HG02981 (cell line): ENCODE data around the gene PLA2G4B.

Experiments
- ATAC-seq: cut with Tn5 transposase; IDR thresholded peaks from one replicate; pipeline ENCODE4 v1.9.1; 2021; ENCODE audit warnings: mild to moderate bottlenecking, moderate library complexity; ENCODE audit not compliant: unreplicated experiment

PLA2G4B gene

DNA sequence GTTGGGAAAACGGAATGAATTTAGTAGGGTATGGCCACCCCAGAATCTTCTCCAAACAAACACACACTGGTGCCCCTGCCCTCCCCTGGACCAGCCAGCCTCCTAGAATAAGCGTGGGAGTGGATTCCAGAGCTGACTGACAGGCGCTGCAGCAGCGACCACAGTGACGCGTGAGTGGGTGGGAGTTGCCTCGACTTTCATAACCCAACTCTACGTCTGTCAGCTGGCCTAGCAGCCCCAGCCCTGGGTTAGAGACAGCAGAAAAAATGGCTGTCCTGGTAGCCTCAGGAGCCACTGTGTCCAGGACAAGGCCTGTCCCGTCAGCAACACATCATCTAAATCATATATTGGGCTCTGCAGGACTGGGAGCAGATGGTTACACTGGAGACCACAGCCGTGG lies 10.0 kb downstream of the PLA2G4B start:
- no peak for ATAC-seq

DNA sequence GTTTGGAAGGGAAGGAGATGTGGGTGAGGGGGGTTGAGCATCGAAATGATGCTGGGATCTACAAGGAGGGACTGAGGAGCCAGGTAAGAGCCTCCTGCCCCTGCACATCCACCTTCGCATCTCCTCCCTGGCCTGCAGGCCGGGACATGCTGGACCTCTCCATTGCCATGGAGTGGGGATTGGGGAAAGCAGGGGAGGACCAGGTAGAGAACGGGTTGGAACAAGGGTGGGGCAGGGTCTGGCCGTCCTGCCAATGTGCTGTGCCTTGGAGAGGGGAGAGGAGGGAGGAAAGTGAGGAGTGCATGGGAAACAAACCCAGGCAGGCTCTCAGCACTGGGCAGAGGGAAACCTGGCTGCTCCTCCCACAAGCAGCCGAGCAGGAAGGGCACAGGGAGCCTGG lies 10.6 kb downstream of the PLA2G4B start:
- no peak for ATAC-seq

DNA sequence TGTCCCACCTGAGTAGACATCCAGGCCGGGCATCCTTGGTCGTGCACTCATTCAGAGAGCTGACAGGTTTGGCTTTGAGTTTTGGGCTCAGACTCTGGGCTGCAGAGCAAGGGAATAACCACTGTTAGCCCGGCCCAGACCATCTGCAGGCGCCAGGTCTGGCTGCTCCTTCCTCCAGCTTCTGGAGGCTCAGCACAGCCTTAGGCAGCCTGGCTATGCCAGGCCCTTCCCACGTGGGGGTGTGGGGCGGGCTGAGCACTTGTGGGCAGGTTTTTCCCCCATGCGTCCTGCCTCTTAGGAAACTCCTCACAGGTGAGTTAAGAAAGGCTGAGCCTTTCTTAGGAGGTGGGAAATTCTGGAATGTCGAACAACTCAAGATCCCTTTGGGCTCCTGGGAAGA lies 11.2 kb downstream of the PLA2G4B start:
- no peak for ATAC-seq

DNA sequence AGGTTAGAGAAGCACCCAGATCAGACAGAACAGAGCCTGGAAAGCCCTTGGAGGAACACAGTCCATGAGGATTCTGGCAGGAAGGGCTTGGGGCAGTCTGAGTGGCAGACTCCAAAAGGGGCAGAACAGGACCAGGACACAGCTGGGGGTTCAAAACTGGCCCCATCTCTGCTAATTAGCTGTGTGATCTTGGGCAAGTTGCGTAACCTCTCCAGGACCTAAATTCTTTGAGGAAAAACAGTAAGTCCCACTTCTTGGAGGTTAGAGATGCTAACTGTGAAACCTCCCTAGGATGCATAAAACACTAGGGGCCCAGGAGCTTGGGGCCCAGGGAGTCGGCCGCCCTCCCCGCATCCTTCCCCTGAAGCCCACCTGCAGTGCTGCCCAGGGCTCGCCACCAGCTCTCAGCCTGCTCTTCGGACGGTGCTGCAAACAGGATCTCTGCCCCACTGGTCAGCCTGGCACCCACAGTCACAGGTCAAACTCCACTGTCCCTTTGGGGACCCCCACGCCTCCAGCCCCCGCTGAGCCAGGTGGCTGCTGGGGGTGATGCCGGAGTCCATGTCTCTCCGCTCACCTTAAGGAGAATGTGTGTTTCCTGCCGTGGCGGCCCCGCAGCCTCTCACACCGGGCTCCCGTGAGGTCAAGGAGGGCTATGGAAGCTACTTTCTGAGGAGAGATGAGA lies 12.0 kb downstream of the PLA2G4B start:
- no peak for ATAC-seq

DNA sequence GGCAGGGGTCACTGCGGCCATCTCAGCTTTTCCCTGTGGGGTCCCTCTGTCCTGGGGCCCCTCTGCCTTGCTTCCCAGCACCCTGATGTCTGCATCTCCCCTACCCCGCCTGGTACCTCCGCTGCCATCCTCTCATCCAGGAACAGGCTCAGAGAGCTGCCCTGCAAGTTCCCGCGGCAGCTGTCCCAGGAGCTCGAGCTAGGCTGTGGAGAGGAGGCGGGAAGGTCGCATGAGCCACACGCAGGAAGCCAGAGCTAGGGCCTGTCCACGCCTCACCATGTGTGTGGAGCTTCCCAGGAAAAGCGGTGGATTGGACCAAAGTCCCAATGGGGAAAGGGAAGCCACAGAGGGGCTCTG lies 12.5 kb downstream of the PLA2G4B start:
- no peak for ATAC-seq

DNA sequence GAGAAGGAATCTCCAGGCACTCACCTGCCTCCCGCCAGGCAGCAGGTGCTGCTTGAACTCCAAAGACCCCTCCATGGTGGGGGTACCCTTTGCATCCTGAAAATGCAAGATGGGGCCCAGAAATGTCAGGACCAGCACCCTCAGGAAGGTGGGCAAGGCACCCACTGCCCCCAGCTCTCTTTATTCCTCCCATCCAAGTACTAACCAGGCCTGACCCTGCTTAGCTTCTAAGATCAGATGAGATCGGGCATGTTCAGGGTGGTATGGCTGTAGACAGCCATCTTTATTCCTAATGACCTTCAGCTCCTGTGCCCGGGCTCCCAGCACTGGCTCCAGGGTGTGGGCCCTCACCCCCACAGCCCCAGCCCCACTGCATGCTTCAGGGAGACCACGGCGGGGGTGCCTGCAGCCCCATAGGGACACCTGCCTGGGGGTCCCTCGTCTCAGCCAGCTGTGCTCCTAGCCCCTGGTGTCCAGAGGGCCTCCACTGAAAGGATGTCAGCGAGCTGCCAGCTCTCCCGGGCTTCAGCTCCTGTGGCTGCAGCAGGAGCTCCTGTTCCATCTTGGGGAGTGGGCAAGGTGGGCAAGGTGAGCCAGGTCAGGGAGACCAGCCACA lies 13.2 kb downstream of the PLA2G4B start:
- ATAC-seq, result no peak

DNA sequence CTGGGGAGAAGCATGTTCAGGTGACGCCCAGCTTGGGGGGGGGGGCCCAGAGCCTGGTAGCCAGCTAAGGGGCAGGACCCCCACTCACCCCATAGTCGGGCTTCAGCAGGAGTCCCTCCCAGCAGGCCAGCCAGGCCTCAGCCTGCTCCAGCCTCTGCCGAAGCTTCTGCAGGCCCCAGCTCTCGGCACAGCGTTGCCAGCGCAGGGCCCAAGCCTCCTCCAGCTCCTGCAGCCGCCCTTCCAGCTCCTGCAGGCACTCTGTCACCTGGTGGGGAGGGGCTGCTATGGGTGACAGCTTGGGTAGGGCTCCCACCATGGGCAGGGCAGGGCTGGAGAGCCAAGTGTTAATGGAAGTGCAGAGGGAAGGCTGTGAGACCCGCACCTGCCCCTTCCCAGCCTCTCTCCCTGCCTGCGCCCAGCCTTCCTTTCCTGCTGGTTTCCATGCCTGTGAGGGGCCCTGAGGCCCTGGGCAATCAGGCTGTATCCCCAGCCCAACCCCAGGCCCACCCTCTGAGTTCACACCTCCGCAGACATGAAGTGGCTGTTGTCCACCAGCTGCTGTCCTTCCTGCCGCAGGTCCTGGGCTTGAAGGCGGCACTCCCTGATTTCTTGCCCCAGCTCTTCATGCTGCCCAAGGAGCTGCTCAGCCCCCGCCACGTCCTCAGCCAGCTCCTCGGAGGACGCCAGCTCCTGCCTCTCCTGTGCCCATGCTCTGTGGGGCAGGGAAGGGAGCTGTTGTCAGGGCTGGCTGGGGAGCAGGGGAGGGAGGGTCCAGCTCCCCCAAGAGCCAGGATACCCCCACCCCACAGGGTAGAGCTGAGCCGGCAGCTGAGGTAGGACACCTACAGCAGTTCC lies 14.3 kb downstream of the PLA2G4B start:
- no peak for ATAC-seq

DNA sequence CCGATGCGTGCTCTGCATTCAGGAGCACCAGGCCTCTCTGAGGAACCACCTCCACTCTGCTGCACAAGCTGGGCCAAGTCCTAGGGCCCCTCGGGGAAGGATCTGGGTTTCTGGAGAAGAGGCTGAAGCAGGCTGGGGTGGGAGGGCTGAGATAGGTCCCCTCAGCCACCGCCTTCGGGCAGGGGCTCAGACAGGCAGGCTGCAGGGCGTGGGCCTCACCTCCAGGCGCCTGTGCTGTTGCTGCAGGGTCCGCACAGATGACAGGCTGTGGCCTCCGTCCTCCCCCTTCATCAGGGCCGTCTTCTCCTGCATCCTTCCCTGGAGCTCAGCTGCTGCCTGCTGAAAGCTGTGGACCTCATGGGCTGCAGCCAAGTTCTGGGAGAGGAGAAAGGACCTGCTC lies 15.2 kb downstream of the PLA2G4B start:
- ATAC-seq, result no peak

DNA sequence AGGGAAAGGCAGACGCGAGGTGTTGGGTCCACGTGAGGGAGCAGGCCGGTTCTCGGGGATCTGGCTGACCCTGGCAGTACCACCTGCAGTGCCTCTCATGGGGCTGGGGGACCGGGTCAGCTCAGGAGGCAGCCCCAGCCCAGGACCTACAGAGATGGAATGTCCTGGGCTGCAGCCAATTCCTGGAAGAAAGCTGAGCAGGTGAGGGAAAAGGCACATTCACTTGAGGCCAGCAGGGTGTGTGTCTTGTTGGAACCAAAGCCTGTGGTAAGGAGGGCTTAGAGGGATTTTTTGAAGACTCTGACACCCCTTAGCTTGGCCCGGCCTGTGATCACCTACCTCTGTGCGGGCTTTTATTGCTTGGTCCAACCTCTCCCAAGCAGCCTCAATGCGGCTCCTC lies 15.8 kb downstream of the PLA2G4B start:
- no peak for ATAC-seq

DNA sequence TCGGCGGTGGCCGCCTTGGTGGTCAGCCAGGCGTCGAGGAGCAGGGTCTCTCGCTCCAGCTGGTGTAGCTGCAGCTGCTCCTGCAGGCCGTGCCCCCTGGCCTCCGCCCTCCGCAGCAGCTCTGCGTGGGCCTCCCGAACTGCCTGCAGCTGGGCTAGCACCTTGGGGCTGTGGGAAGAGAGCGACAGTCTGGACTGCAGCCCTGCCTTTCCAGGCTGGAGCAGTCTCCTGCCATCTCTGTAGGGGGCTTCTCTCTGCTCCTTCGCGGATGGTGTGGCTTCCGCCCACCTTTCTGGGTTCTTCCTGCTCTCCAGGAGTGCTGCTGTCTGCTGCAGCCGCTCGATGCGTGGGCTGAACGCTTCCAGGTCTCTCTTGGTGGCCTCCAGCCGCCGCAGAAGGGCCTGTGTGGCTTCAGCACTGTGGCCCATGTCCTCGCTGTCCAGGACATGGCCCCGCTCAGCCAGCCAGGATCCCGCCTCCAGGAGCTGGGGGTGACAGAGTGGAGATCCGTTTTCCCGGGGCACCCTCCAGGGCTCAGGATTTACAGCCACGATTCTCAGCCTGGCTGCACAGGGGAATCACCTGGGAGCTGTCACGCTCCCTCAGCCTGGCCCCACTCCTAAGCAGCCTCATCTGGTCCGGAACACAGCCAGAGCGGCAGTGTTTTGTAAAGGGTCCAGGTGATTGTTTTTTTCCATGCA lies 16.8 kb downstream of the PLA2G4B start:
- no peak for ATAC-seq

DNA sequence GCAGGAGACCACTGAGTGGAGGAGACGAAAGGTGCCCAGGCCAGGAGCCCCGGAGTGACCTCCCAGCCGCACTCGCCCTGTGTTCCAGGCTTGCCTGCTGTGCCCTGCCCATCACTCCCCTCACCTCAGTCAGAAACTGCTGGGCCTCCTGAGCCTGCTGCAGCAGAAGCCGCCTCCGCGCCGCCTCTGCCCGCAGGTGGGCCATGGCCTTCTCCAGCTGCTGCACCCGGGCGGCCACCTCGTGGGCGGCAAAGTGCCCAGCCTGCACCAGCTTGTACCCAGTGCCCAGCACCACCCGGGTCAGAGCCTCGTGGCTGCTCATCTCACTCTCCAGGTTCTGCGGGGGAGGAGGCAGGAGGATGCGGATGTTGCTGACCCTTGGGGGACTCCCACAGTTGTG lies 17.6 kb downstream of the PLA2G4B start:
- no peak for ATAC-seq

DNA sequence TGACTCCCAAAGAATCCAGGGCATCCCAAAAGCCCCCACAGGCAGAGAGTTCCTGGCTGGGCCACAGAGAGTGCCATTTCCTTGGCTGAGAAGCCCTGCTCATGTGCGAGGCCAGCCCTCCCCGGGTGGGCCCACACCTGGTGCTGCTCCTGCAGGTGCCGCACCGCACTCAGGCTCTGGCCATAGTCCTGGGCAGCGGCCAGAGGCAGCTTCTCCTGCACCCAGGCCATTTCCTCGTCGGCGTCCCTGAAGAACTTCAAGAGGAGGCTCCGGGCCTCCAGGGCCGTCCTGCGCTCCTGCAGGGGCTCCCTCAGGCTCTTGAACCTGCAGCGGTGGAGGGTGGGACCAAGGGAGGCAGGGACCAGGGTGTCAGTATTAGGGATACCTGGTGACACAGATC lies 18.1 kb downstream of the PLA2G4B start:
- no peak for ATAC-seq

DNA sequence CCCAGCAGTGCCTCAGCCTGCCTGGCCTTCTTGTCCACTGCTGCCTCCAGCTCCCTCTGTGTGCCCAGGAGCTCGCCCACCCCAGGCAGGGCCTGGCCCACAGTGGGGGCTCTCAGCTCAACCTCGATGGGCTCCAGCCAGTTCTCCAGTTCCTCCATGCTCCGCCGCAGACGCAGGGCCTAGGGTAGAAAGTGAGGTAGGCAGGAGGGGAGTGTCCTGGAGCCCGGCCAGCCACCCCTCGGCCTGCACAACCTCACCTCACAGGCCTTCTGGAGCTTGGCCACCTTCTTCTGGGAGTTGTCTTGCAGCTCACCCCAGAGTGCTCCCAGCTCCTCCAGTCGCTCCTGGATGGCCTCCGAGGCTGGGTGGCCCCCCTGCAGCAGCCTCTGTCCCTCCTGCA lies 18.7 kb downstream of the PLA2G4B start:
- ATAC-seq, result no peak

DNA sequence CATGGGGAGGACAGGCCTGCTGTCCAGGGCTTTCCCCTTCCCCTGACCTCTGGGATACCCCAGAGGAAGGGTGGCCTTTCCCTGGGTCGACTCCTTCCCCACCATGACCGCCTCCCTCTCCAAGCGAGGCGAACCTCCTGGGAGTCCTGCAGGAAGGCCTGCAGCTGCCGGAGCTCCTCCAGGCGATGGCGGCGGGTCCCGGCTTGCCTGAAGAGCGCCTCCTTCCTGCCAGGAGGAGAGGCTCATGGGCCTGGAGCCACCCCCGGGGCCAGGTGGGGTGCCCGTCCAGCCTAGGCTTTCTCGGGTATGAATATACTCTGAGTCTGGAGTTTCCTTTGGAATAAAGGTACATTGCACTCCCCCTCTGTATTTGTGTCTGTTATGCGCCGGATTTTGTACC lies 20.1 kb downstream of the PLA2G4B start:
- ATAC-seq, result no peak

DNA sequence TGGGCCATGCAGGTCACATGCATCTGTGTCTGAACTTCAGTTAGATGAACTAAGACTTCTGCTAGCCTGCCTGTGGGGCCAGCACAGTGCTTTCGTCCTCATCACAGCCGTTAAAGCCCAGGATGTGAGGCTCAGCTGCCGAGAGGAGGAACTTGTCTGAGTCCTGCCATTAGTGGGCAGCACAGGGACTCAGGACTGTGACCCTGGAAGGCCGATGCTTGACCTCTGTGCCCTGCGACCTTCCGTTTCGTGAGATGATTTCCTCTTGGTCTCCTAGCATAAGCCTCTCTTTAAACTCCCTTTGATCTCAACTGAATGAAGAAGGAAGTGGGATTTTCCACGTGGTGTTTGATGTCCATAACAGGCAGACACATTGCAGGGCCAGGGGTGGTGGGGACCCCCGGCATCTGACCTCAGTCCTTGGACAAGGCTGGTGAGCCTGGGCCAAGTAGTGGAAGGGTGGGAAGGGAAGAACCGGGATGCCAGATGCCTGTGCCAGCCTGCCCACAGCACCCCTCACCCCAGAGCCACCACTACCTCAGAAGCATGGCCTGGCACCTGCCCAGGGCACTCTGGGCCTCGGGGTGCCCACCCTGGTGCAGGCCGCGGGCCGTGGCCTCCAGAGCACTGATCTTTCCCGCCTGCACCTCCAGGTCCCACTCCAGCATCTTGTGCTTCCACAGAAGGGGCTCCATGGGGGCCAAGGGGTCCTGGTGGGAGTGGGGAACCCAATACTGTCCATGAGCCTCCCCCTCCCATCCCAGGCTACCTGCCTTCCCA lies 21.6 kb downstream of the PLA2G4B start:
- ATAC-seq, result no peak

DNA sequence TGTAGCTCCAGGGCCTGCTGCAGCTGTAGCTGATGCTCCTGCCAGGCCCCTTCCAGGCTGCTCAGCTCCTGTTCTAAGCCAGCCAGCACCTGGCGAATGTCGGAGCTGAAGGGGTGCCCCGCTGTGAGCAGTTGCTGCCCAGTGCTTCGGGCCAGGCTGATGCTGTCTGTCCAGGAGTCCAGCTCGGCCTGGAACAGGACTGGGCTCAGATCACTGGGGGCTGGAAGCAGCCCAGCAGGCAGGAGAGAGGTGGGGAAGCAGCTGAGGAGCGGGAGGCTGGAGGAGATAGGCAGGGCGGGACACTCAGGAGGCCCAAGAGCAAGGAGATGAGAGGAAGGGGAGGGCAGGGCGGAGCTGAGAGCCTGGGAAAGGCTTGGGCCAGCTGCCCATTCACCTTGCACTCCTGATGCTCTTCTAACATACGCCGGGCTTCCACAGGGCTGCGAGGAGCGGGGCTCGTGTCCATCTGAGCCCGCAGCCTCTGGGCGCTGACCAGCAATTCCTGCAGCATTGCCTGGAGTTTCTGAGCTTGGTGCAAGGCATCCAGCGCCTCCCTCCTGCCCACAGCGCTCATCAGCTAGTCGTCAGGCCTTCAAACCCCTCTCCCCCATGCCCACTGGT lies 23.2 kb downstream of the PLA2G4B start:
- ATAC-seq, result no peak

DNA sequence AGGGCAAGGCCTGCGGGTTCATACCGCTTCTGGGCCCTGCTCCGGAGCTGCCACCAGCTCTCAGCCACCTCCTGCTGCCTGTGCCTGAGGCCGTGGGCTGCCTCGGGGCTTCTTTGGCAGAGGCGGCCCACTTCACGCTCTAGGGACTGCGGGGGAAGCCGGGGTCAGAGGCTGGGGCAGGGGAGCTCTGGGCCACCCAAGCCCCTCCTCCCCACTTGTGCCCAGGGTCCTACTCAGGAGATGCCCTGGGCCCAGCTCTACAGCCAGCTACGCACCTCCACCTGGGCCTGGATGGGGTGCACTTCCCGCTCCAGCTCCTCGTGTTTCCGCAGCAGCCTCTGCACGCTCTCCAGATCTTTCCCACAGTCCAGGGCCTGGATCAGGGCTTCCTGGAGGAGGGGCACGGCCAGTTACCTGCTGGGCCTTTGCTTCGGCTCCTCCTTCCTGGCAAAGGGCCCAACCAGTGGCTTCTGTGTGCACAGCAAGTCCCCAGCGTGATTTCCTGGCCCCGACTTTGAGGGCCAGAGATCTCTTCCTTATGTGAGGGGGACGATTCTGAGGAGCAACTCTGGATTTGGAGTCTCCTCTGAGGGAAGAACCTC lies 24.0 kb downstream of the PLA2G4B start:
- no peak for ATAC-seq

DNA sequence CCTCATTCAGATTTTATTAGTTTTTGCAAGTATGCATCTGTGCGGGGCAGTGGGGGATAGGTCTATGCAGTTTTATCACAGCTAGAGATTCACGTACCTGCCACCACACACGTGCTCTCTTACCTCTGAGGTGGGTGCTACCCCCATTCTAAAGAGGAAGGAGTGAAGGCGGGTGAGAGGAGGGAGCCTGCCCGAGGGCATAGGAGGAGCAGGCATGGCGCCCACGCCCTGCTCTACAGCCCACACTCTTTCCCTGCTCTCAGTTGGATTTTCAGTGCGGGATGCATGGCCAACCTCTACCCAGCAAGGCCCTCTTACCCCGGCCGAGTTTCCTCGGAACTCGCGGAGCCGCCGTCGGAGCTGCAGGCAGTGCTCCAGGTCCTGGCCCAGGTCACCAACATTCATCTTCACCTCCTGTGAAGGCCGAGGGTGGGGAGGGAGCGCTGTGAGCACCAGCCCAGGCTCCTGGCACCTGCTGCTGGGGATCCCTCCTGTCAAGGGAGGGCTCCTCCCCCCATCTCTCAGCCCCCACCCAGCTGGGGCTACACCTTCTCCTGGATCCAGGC lies 26.9 kb downstream of the PLA2G4B start:
- no peak for ATAC-seq

DNA sequence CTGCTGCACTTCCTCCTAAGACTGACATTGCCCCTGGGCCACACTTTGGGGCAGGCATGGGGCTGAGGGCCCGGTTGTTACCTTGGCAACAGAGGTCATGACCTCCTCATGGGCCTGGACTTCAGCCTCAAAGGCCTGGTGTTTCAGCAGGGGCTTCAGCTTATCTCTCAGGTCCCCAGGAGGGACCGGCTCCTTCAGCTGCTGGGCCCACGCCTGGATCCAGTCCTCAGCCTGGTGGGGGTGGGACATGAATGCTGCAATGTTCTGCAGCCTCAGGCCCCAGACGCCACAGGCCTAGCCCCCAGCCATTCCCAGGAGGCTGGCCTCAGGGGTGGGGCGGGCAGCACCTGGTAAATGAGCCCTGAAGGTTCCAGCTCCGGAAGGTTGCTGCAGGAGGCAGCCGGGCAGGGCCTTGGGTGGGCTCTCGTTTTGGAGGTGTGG lies 27.6 kb downstream of the PLA2G4B start:
- ATAC-seq, result no peak
